GM18508 (cell line): ENCODE data around the gene LITAF.

Experiments
- ATAC-seq: cut with Tn5 transposase; IDR thresholded peaks from one replicate; pipeline ENCODE4 v1.9.1; 2021; ENCODE audit warnings: moderate number of reproducible peaks; ENCODE audit not compliant: insufficient read depth, unreplicated experiment

Gene LITAF

DNA sequence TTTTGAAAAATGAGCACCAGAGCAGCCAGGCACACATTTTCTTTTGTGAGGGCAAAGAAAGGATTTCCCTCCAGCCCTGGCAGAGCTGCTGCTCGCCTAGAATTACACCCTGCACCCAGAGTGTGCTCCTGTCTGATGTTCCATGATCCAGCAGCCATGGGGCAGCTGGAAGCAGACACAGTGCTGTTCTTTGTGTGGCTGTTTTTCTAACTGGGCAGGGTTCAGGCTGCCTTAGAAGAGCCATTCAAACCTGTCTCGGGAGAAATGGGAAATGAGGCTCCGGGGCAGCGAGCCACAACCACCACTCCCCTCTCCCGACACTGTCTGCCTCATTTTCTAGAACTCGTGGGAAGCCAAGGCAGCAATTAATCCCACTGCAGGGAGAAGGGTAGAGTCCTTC is 28.9 kb downstream of the LITAF start:
- ATAC-seq, result no peak

DNA sequence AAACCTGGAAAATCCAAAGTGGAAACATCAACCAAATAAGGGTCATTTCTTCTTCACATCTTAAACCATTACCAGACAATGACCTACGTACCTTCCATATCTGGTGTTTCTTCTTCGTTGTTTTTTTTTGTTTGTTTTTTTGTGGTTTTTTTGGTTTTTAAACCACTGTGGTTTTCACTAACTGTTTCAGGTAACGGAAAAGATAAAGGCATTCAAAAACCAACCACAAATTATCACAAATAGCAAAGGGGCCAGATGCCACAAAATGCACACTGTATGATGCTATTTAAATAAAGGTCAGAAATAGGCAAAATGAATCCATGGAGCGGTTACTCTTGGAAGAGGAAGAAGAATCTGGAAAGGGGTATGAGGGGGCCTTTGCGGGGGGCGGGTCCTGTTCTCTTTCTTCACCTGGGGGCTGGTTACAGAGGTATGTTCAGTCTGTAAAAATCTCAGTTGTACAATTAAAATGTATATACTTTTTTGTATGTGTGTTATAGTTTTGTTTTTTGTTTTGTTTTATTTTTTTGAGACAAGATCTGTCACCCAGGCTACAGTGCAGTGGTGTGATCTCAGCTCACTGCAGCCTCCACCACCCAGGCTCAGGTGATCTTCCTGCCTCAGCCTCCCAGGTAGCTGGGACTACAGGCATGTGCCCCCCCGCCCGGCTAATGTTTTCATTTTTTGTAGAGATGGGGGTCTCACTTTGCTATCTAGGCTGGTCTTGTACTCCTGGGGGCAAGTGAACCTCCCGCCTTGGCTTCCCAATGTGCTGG is 29.6 kb downstream of the LITAF start:
- ATAC-seq, result no peak

- ATAC-seq, result no peak
Observed at GRCh38 chr16:11556214-11556819, 30.4 kb downstream of the LITAF start.

GRCh38 chr16:11554053-11554452 is 32.7 kb downstream of the LITAF start:
- no peak for ATAC-seq

GRCh38 chr16:11553371-11553770 is 33.3 kb downstream of the LITAF start:
- ATAC-seq, result no peak

GRCh38 chr16:11552440-11552839 is 34.3 kb downstream of the LITAF start:
- ATAC-seq, result no peak

DNA sequence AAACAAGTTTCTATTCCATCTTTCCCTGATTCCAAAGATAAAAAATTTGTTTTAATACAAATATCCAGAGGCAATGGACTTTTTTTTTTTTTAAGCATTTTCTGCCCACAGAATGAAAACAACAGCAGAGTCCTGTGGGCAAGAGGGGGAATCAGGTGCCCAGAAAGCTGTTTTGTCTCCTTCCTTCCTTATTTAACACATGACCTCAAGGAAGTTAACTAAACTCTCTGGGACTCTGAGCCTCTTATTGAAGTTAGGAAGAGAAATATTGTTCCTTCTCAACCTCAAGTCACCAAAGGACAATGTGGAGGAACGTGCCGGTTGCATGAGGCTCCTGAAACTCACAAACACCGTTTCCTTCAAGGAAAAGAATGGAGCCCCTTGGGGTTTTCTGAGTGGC is 34.9 kb downstream of the LITAF start:
- no peak for ATAC-seq

GRCh38 chr16:11550791-11551498 is 35.8 kb downstream of the LITAF start:
- no peak for ATAC-seq

DNA sequence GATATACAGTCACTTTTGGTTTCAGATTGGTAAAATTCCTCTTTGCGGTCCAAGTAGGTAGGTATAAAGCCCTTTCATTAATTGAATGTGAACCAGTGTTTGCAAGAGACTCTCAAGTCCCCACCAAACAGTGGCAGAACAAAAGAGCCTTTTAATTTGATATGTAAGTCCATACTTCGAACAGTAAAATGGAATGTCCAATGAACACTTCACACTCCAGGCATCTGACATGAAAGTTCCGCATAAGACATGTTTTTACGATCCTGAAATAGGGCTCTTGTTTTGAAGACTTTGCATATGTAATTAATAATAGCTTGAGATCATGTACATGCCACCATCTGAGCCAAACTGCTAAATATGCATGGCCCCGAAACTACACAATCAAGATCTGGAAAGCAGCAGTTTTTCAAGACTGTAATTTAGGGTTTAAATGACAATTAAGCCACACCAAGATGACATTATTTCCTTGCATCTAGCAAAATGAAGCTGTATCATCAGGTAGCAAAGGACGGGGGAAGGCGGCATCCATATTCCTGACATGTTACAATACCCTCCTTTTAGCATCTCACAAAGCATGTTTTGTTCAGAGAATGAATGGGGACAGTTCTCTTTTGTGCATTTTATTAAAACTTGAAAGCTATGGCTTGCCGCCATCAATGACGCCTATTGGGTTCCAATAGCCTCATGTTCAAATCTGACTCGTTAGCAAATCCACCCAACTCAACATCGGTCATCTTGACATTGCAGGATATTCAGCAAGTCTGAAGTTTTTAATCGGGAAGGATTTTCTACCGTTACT is 39.4 kb downstream of the LITAF start:
- ATAC-seq, result no peak

DNA sequence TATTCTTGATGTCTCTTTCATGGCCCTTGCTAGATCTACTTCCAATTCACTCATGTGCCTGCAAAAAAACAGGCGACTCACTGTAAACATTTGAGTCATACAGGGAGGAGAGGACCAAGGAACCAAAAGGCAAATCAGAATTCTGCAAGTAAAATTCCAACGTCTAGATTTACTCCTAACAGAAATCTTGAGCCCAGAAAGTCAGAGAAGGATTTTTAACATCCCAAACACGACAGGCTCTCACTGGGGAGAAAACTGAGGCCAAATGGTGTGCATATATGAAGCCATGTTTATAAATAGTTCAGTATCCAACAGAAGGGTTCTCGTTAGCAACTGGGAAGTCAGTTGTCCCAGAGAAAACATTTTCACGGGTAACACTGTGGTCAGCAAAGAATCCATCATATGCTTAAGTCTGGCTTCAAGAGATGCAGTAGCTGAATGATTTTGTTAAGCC is 40.1 kb downstream of the LITAF start:
- no peak for ATAC-seq

DNA sequence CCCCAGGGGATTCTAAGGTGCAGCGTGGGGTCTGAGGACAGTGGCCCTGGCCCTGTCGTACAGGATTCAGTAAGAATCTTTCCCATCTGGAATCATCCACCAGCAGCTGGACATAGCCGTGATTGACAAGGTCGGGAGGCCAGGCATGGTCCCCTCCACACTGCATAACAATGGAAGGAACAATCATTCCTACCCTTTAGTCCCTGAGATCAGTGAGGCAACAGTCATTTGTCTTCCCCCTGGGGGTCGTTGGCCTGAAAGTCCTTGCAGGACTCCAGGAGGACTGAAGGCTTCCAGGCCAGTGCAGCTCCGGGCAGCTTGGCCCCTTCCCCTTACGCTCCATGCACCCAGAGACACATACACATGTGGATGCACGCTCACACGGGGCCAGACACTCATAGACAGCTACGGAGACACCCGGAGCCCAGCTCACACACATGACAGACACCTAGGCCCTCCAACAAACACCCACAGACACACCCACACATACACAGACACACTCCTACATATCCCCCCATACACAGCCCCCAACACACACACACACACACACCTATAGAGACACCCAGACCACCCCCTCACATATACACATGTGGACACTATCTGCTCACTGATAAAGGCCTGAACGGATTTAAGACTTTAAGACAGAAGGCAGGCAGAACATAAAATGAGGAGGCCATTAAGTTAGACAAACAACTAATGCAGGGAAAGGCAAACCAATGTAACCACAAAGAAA is 42.9 kb downstream of the LITAF start:
- ATAC-seq, result no peak

GRCh38 chr16:11542069-11542744 is 44.5 kb downstream of the LITAF start:
- no peak for ATAC-seq

DNA sequence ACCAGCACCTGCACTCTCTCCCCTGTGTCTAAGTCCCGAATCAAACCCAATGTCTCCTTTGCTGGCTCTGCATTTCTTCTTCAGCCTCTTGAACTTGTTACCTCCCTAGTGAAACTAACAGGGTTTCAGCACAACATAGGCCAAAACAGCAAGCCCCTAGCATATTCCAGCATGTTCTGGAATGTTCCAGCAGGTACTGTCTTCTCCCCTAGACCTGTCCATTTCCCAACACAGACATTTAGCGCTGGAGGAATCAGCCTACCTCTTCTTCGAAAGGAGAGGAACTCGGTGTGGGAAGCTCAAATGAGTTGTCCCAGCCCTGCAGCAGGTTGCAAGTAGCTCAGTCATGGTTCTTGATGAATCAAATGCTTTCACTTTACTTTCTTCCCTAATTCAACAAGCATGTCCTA is 47.1 kb downstream of the LITAF start:
- no peak for ATAC-seq

DNA sequence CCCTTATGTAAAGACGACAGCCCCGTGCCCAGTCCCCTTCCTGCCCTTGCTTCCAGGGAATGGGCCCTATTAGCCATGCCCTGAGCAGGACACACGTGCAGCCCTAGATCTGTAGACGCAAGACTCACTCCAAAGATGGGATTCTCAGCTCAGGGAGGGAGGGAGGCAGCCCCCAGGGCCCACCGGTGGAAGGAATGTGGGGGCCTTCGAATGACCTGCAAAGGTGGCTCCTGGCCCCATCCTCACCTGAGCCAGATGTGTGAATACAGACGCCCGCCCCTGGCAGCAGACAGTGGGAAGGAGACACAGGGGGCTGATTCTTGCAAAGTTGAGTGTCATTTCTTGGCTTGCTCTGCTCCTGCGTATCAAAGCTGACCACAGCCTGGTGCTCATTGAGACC is 47.8 kb downstream of the LITAF start:
- ATAC-seq, result no peak

DNA sequence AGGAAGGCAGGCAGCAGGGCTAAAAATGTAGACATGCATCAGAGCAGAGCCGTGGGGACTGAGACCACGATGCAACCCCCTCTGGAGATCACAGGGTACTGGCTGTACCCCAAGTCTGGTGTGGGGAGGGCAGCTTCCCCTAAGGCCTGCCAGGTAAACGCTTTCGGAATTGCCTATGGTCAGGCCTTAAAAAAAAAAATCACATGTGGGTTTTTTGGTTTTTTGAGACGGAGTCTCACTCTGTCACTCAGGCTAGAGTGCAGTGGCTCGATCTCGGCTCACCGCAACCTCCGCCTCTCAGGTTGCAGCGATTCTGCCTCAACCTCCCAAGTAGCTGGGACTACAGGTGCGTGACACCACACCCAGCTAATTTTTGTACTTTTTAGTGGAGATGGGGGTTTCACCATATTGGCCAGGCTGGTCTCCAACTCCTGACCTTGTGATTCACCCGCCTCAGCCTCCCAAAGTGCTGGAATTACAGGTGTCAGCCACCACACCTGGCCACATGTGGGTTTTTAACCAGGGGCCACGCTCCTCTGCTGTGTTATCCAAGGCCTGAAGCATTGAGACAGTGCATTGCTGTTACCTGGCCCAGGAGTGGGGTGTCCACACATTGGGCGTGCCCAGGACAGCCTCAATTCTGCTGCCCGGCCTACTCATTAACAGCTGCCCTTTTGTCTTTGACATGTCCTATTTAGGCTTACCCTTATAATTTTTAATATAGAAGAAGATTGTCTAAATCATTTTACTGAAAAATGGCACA is 50.4 kb downstream of the LITAF start:
- ATAC-seq, result no peak

DNA sequence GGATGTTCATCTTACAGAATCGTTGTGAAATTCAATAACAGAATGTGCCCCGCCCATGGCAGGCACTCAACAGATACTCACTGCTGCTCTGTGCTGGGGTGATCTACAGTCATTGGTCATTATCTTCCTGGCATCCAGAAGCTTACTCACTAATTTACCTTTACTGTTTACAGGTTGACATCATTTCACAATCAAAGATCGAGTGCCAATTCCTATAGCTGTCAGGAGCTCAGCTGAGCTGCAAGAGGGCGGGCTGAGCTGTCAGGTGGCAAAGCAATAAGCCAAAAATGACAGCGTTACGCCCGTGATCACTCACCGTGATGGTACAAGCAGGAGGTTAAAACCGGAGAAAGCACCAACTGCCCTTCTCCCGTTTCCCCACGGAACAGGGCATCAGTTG is 51.2 kb downstream of the LITAF start:
- ATAC-seq, result no peak

- ATAC-seq, result no peak
Observed at GRCh38 chr16:11534262-11534661, 52.5 kb downstream of the LITAF start.

DNA sequence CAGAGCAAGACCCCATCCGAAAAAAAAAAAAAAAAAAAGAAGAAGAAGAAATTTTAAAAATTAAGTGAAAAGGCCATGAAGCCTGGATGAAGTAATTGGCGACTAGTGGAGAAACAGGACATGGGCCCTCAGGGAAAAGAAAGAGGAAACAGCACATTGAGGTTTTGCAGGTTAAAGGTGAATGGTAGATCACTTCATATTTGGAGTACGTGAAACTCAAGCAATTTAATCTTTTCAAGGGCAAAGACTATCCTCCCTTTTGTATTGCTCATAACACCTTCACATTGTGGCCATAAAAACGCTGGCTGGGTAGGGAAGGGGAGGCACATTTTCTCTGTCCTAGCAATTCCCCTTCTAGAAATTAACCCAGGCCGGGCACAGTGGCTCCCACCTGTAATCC is 53.1 kb downstream of the LITAF start:
- no peak for ATAC-seq
